MCF 10A (cell line): ENCODE results near the gene C18orf32. TPM values are rescaled to one million over a fixed set of nuclear protein-coding genes. Genes with fewer than 3 reads are reported as not detected.

Experiments
- BruUV-seq: library from RNA; stranded (reverse); fragments of 400-500 nt; replicated peaks from 2 replicates; lab custom pipeline; 2021; lab: Mats Ljungman, UMichigan
- CTCF ChIA-PET: fragments of 300-600 bp; sonication (Branson Sonifier 250); formaldehyde crosslinking; extraction: SDS; loops from one replicate; lab custom pipeline; 2021; ENCODE audit warnings: antibody characterized with exemption, inconsistent platforms; lab: Yijun Ruan, JAX
- POLR2A ChIA-PET: fragments of 300-600, 350-650 bp; sonication (Branson Sonifier 250); formaldehyde crosslinking; extraction: SDS; loops from one replicate; lab custom pipeline; 2020; ENCODE audit warnings: antibody characterized with exemption, inconsistent platforms; lab: Yijun Ruan, JAX
- DNase-seq: peaks from one replicate; pipeline ENCODE4 v3.0.0-alpha.2; 2018; ENCODE audit not compliant: unreplicated experiment
- H3K27ac Mint-ChIP-seq: one replicate; pipeline ENCODE4 v1.8.0; 2022; ENCODE audit warnings: mild to moderate bottlenecking, low read depth, mixed read lengths; ENCODE audit not compliant: unreplicated experiment
- H3K27me3 Mint-ChIP-seq: one replicate; pipeline ENCODE4 v1.8.0; 2022; ENCODE audit warnings: mixed read lengths; ENCODE audit not compliant: insufficient read depth, unreplicated experiment
- H3K36me3 Mint-ChIP-seq: one replicate; pipeline ENCODE4 v1.8.0; 2022; ENCODE audit warnings: mild to moderate bottlenecking, moderate library complexity, mixed read lengths; ENCODE audit not compliant: insufficient read depth, unreplicated experiment
- H3K4me1 Mint-ChIP-seq: one replicate; pipeline ENCODE4 v1.8.0; 2022; ENCODE audit warnings: mixed read lengths; ENCODE audit not compliant: insufficient read depth, unreplicated experiment
- H3K4me3 Mint-ChIP-seq: one replicate; pipeline ENCODE4 v1.8.0; 2022; ENCODE audit warnings: mild to moderate bottlenecking, moderate library complexity, mixed read lengths; ENCODE audit not compliant: unreplicated experiment
- H3K9me3 Mint-ChIP-seq: one replicate; pipeline ENCODE4 v1.8.0; 2022; ENCODE audit warnings: mixed read lengths; ENCODE audit not compliant: unreplicated experiment
- intact Hi-C: fragments of 100-400 bp; cut with micrococcal nuclease; formaldehyde crosslinking; loops from 2 replicates; pipeline ENCODE4 v1.14.1; 2022
- total RNA-seq: library from RNA; stranded (reverse); gene quantifications from 2 replicates; pipeline ENCODE4 v1.2.3, GENCODE V29; 2022
- TF ChIP-seq, protein P1 (sequence below): fragments of 200-600 bp; IDR thresholded peaks from one replicate; pipeline ENCODE4 v1.8.0; 2022; ENCODE audit warnings: antibody characterized with exemption, mild to moderate bottlenecking; ENCODE audit not compliant: unreplicated experiment

C18orf32 gene
- total RNA-seq, 1 experiment from 2014 or later, result 28.9 TPM

DNA sequence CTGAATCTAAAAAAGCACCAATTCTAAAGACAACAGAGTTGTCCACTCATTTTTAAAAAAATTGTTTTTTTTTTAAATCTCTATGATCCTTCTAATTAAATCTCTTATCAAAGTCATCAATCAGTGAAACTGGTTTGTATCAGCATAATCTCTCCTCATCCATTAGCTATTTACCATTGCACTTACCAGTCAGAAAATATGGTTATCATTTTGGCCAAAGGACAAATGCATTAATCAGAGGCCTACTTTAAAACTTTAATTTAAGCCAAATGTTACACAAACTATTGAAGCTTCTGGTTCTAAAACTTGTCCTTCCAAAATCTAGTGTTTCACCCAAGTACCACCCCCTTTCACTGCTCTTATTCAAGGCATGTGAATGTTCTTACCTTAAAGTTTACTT lies 3.8 kb downstream of the C18orf32 start:
- Mint-ChIP-seq H3K4me3 (no peak overlapping the region), H3K27me3 (no peaks in the 10 kb centered on the region), H3K36me3 (peaks cover 68% of the 10 kb centered on the region), H3K27ac (no peak overlapping the region), H3K4me1 (peaks cover 8% of the 10 kb centered on the region), H3K9me3 (no peaks in the 10 kb centered on the region)
- DNase-seq, result no peak
- no TSS peak for BruUV-seq
- intact Hi-C loops, result no loop called here
- TF ChIP-seq, protein P1, sequence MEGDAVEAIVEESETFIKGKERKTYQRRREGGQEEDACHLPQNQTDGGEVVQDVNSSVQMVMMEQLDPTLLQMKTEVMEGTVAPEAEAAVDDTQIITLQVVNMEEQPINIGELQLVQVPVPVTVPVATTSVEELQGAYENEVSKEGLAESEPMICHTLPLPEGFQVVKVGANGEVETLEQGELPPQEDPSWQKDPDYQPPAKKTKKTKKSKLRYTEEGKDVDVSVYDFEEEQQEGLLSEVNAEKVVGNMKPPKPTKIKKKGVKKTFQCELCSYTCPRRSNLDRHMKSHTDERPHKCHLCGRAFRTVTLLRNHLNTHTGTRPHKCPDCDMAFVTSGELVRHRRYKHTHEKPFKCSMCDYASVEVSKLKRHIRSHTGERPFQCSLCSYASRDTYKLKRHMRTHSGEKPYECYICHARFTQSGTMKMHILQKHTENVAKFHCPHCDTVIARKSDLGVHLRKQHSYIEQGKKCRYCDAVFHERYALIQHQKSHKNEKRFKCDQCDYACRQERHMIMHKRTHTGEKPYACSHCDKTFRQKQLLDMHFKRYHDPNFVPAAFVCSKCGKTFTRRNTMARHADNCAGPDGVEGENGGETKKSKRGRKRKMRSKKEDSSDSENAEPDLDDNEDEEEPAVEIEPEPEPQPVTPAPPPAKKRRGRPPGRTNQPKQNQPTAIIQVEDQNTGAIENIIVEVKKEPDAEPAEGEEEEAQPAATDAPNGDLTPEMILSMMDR, result no peak
- POLR2A ChIA-PET, result interaction anchor here (0.6 to 0.7 kb wide), 3 partner anchors 18 to 1149 kb away, joined by 3 to 5 read pairs (median 3); no protein-coding TSS in a partner anchor
- CTCF ChIA-PET, result interaction anchor here (0.6 kb wide), 1 partner anchor 992 kb away, joined by 3 read pairs; no protein-coding TSS in a partner anchor

DNA sequence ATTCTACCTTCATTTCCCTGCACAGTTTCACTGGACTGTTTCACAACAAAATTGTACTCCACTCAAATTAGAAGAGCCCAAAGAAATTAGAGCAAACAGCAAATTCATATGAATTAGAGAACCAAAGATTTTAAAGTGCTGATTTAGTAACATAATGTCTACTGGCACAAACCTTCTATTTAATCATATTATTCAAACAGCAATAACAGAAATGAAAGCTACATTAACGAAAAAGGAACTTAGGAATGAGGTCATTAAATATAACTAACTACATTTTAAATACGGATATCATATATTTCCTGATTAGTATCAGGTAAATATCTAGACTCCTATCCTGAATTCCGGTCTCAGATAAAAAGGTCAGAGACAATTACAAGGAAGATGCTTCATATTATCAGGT lies 5.1 kb downstream of the C18orf32 start:
- no peak overlapping the region for H3K27ac Mint-ChIP-seq
- POLR2A ChIA-PET, result interaction anchor here (1.0 kb wide), 1 partner anchor 9 kb away, joined by 3 read pairs; no protein-coding TSS in a partner anchor
- no TSS peak for BruUV-seq
- H3K4me1 Mint-ChIP-seq, result peaks cover 11% of the 10 kb centered on the region
- TF ChIP-seq, protein P1, result no peak
- intact Hi-C loops, result no loop called here
- DNase-seq, result no peak
- H3K27me3 Mint-ChIP-seq, result no peaks in the 10 kb centered on the region
- no peaks in the 10 kb centered on the region for H3K9me3 Mint-ChIP-seq
- no peak overlapping the region for H3K4me3 Mint-ChIP-seq
- CTCF ChIA-PET, result interaction anchor here (0.7 kb wide), 1 partner anchor 78 kb away, joined by 3 read pairs; no protein-coding TSS in a partner anchor
- H3K36me3 Mint-ChIP-seq, result peaks cover 61% of the 10 kb centered on the region

DNA sequence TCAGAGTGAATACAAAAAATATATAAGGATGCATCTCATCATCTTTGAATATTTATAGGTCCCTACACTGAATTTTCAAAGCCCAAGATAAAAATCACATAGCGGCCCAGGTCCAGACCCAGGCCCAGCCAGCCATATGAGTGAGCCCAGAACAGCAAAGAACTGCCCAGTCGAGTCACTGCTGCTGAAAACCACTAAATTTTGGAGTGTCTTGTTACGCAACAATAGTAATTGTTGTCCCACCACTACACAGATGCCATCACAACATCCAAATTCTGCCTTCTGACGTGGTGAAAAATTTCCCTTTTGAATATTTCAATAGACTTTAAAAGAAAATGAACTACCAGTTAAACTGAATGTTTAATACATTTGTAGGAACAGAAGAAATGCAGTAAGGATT lies 5.7 kb downstream of the C18orf32 start:
- H3K4me3 Mint-ChIP-seq, result no peak overlapping the region
- ChIA-PET POLR2A (interaction anchor here (0.6 to 1.6 kb wide), 2 partner anchors 21 to 133 kb away, joined by 3 to 5 read pairs; partner anchors contain the start of gene DYM), CTCF (no interaction called here)
- TF ChIP-seq, protein P1, result no peak
- no TSS peak for BruUV-seq
- H3K36me3 Mint-ChIP-seq, result peaks cover 60% of the 10 kb centered on the region
- H3K4me1 Mint-ChIP-seq, result peaks cover 16% of the 10 kb centered on the region
- no peaks in the 10 kb centered on the region for H3K9me3 Mint-ChIP-seq
- no peak for DNase-seq
- no peak overlapping the region for H3K27ac Mint-ChIP-seq
- no peaks in the 10 kb centered on the region for H3K27me3 Mint-ChIP-seq
- intact Hi-C loops, result no loop called here

DNA sequence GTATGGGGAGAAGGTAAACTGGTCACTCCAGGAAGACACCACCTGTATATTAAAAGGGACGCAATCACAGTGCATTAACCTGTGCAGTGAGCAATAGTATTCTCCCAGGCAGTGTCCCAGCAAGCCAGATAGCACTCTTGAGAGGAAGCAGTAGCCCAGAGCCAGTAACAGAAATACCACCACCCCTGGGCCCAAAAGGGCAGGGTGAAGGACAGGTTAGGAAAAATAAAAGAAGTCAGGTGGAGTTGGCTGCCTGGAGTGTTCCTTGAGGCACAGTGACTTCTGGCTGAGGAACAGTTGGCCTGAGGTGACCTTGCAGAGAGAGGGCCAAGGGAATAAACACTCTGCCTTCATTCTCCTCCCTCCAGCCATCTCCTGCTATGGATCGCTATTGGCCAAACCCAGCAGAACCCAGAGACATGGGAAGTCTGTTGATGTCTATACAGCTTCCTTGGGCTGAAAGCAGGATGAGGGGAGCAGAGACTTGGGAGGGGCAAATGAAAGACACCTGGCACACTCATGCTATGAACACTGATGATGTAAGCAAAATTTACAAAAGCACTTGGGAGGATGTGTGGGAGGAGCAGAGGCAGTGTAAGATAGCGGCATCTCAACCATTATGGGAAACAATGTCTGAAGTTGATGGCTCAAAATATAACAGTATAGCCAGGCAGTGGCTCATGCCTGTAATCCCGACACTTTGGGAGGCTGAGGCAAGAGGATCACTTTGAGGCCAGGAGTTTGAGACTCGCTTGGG lies 7.5 kb downstream of the C18orf32 start:
- Mint-ChIP-seq H3K9me3 (no peaks in the 10 kb centered on the region), H3K27me3 (no peaks in the 10 kb centered on the region), H3K4me1 (peaks cover 12% of the 10 kb centered on the region), H3K27ac (peak overlapping the region; percentile 46), H3K36me3 (peaks cover 63% of the 10 kb centered on the region), H3K4me3 (no peak overlapping the region)
- POLR2A ChIA-PET, result interaction anchor here (0.6 to 5.6 kb wide), 3 partner anchors 8 to 19 kb away, joined by 3 to 59 read pairs (median 5); partner anchors contain the start of genes C18orf32 and DYM
- no peak for DNase-seq
- CTCF ChIA-PET, result interaction anchor here (0.7 kb wide), 1 partner anchor 69 kb away, joined by 3 read pairs; no protein-coding TSS in a partner anchor
- TF ChIP-seq, protein P1, result no peak
- no TSS peak for BruUV-seq
- intact Hi-C loops, result no loop called here
